ENCODE results near the gene DRG2. TPM values are rescaled to one million over a fixed set of nuclear protein-coding genes. Genes with fewer than 3 reads are reported as not detected.

DRG2 gene
- total and polyA plus RNA-seq, 2 of the 13 experiments (the other 11 are each of a cell fraction or from before 2014, with no cell fraction given), result 20.1 to 26.6 TPM

DNA sequence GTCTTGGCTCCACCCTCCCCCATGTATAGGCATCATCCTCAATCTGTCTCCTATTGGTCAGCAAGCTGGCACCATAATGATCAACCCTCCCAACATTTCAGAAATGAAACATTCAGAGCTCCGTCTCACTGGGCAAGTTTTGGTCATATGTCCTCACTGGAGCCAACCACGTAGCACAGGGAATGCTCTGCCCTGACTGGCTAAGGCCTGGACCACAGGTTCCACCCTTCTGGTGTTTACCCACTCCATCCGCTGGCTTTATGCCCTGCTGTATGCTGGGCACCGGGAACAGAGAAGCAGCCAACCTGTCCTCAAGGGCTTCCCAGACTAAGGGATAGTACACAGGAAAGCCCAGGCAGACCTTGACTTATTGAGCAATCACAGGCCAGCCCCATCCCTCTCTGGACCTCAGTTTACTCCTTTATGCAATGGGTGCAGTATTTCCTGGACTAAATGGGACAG, 41.3 kb downstream of the DRG2 start:
- Histone ChIP-seq H3K4me1 (ENCODE audit: insufficient read depth, low read length) (no peaks in the 10 kb centered on the region), H2AFZ (ENCODE audit: low read length) (no peak overlapping the region), H3K36me3 (replicated peaks in 1 of 2; ENCODE audit: control insufficient read depth in 1 of 2, insufficient read depth in 2 of 2, low read length in 2 of 2) (no peaks in the 10 kb centered on the region), H3K79me2 (ENCODE audit: insufficient read depth, low read length) (no peaks in the 10 kb centered on the region), H3K4me2 (ENCODE audit: low read depth, low read length) (no peak overlapping the region), H3K4me3 (replicated peaks in 1 of 3; ENCODE audit: insufficient read depth in 1 of 3, low read depth in 2 of 3, low read length in 3 of 3) (no peak overlapping the region), H3K27ac (ENCODE audit: extremely low read length, insufficient read depth, low read length) (no peak overlapping the region), H3K27me3 (ENCODE audit: control insufficient read depth in 1 of 2, insufficient read depth in 2 of 2, low read length in 2 of 2) (peaks cover 7 to 51% of the 10 kb centered on the region in 2 experiments; a peak in 3 of 5 replicates), H3K9me3 (ENCODE audit: low read length) (no peaks in the 10 kb centered on the region), H3K9ac (ENCODE audit: insufficient read depth, low read depth, low read length) (no peak overlapping the region), H4K20me1 (ENCODE audit: insufficient read depth, low read length) (no peaks in the 10 kb centered on the region)
- WGBS (ENCODE audit: low lambda C conversion rate), result 0% methylated on average over 3 of the region's 4 CpGs
- DNase-seq (ENCODE audit: low spot score), result no peak
- TF ChIP-seq ZNF552 (CRISPR knock-in tag; IDR thresholded peaks at IDR 0.05; ENCODE audit: borderline replicate concordance) (no peak), CEBPB (IDR thresholded peaks at IDR 0.05; ENCODE audit: borderline replicate concordance, low read depth, low read length) (peak; percentile 60), ZNF619 (CRISPR knock-in tag; IDR thresholded peaks at IDR 0.05) (no peak), ZNF629 (CRISPR knock-in tag; conservative IDR thresholded peaks at IDR 0.05) (peak; percentile 89)
- TF ChIP-seq, protein P1, sequence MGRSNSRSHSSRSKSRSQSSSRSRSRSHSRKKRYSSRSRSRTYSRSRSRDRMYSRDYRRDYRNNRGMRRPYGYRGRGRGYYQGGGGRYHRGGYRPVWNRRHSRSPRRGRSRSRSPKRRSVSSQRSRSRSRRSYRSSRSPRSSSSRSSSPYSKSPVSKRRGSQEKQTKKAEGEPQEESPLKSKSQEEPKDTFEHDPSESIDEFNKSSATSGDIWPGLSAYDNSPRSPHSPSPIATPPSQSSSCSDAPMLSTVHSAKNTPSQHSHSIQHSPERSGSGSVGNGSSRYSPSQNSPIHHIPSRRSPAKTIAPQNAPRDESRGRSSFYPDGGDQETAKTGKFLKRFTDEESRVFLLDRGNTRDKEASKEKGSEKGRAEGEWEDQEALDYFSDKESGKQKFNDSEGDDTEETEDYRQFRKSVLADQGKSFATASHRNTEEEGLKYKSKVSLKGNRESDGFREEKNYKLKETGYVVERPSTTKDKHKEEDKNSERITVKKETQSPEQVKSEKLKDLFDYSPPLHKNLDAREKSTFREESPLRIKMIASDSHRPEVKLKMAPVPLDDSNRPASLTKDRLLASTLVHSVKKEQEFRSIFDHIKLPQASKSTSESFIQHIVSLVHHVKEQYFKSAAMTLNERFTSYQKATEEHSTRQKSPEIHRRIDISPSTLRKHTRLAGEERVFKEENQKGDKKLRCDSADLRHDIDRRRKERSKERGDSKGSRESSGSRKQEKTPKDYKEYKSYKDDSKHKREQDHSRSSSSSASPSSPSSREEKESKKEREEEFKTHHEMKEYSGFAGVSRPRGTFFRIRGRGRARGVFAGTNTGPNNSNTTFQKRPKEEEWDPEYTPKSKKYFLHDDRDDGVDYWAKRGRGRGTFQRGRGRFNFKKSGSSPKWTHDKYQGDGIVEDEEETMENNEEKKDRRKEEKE (IDR thresholded peaks at IDR 0.05), result no peak
- ATAC-seq, result no peak
- in situ Hi-C loops (cut with HindIII; ENCODE audit: extremely low pct_ligation_motif_present, low pct_unique_long_range_greater_than_20kb), result no loop called here
- ChIA-PET CTCF (ENCODE audit: low intra/inter-chr PET ratio, low total read pairs) (no interaction called here), POLR2A (no interaction called here)
- no peak for FAIRE-seq
- BruUV-seq (replicated peaks), result no TSS peak
- intact Hi-C loops (cut with micrococcal nuclease; ENCODE audit: unreplicated experiment), result no loop called here

DNA sequence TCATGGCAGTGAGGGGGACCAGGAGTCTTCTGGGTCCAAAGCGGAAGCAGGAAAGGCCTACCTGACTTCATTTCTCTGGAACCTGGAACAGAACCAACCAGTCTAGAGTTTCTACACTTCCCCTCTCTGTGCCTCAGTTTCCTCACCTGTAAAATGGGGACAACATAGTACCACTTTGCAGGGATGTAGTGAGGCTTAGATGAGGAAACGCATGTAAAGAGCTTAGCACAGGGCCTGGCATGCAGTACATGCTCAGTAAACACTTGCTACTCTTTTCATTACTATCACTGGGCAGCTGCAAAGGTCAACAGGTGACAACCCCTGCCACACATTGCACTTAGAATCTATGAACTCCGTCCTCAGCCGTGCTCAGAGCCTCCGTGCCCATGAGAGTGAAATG, 45.0 kb downstream of the DRG2 start:
- FAIRE-seq, result no peak

More for the DNA sequence above, 45.0 kb downstream of the DRG2 start:
- Histone ChIP-seq H3K9me3 (ENCODE audit: low read length) (no peaks in the 10 kb centered on the region), H3K4me1 (ENCODE audit: insufficient read depth, low read length) (peaks cover 10% of the 10 kb centered on the region; the same call in 1 of the 2 replicates), H3K27ac (ENCODE audit: extremely low read length, insufficient read depth, low read length) (no peak overlapping the region), H4K20me1 (ENCODE audit: insufficient read depth, low read length) (no peaks in the 10 kb centered on the region), H3K36me3 (replicated peaks in 1 of 2; ENCODE audit: control insufficient read depth in 1 of 2, insufficient read depth in 2 of 2, low read length in 2 of 2) (no peaks in the 10 kb centered on the region), H3K4me3 (replicated peaks in 1 of 3; ENCODE audit: insufficient read depth in 1 of 3, low read depth in 2 of 3, low read length in 3 of 3) (no peak overlapping the region), H3K79me2 (ENCODE audit: insufficient read depth, low read length) (no peaks in the 10 kb centered on the region), H3K4me2 (ENCODE audit: low read depth, low read length) (no peak overlapping the region; the same call in 1 of the 2 replicates), H2AFZ (ENCODE audit: low read length) (no peak overlapping the region), H3K27me3 (ENCODE audit: control insufficient read depth in 1 of 2, insufficient read depth in 2 of 2, low read length in 2 of 2) (peaks cover 7 to 28% of the 10 kb centered on the region in 2 experiments; a peak in 2 of 5 replicates), H3K9ac (ENCODE audit: insufficient read depth, low read depth, low read length) (no peak overlapping the region)
- CTCF ChIA-PET (ENCODE audit: low intra/inter-chr PET ratio, low total read pairs), result no interaction called here
- DNase-seq (ENCODE audit: low spot score), result no peak
- in situ Hi-C loops (cut with HindIII; ENCODE audit: extremely low pct_ligation_motif_present, low pct_unique_long_range_greater_than_20kb) (no loop called here), intact Hi-C loops (cut with micrococcal nuclease; ENCODE audit: unreplicated experiment) (no loop called here)
- no peak for ATAC-seq
- WGBS (ENCODE audit: low lambda C conversion rate), result 55% methylated on average over 2 of the region's 5 CpGs
- TF ChIP-seq, protein P2, sequence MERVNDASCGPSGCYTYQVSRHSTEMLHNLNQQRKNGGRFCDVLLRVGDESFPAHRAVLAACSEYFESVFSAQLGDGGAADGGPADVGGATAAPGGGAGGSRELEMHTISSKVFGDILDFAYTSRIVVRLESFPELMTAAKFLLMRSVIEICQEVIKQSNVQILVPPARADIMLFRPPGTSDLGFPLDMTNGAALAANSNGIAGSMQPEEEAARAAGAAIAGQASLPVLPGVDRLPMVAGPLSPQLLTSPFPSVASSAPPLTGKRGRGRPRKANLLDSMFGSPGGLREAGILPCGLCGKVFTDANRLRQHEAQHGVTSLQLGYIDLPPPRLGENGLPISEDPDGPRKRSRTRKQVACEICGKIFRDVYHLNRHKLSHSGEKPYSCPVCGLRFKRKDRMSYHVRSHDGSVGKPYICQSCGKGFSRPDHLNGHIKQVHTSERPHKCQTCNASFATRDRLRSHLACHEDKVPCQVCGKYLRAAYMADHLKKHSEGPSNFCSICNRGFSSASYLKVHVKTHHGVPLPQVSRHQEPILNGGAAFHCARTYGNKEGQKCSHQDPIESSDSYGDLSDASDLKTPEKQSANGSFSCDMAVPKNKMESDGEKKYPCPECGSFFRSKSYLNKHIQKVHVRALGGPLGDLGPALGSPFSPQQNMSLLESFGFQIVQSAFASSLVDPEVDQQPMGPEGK (CRISPR knock-in tag; IDR thresholded peaks at IDR 0.05), result no peak
- TF ChIP-seq ZMYM3 (CRISPR knock-in tag; IDR thresholded peaks at IDR 0.05) (peak; percentile 14; the same call in 1 of the 2 replicates), ZNF629 (CRISPR knock-in tag; conservative IDR thresholded peaks at IDR 0.05) (peak; percentile 59)
- BruUV-seq (replicated peaks), result no TSS peak
- POLR2A ChIA-PET, result no interaction called here

Data from HepG2 (cell line).